DOHH2 (cell line): ENCODE results near the gene ENDOU.

Experiments used
- H3F3A ChIP-seq: fragments of 200-600 bp; sonication (generic), shearing (Covaris generic); 2 replicates; pipeline ENCODE4 v1.6.0; 2016; ENCODE audit warnings: antibody characterized with exemption, mild to moderate bottlenecking; ENCODE audit not compliant: control insufficient read depth, insufficient read depth
- H3K27ac ChIP-seq: fragments of 200-600 bp; sonication (generic); 2 replicates; pipeline ENCODE4 v1.5.1; 2014; ENCODE audit warnings: low read depth, mild to moderate bottlenecking, low read length, moderate library complexity
- H3K27me3 ChIP-seq: fragments of 200-600 bp; sonication (generic); 2 replicates; pipeline ENCODE4 v1.6.1; 2014; ENCODE audit warnings: mild to moderate bottlenecking, low read length, mixed read lengths; ENCODE audit not compliant: control insufficient read depth
- H3K36me3 ChIP-seq: fragments of 200-600 bp; sonication (generic); 2 replicates; pipeline ENCODE4 v1.6.1; 2014; ENCODE audit warnings: mild to moderate bottlenecking, low read length, moderate library complexity, mixed read lengths; ENCODE audit not compliant: control insufficient read depth
- H3K4me1 ChIP-seq: fragments of 200-600 bp; sonication (generic); 2 replicates; pipeline ENCODE4 v1.6.1; 2014; ENCODE audit warnings: mild to moderate bottlenecking, low read length, mixed read lengths; ENCODE audit not compliant: control insufficient read depth
- H3K4me2 ChIP-seq: fragments of 200-600 bp; sonication (generic); 2 replicates; pipeline ENCODE4 v1.6.0; 2014; ENCODE audit warnings: mild to moderate bottlenecking, low read length, moderate library complexity
- H3K4me3 ChIP-seq: fragments of 200-600 bp; sonication (generic); 2 replicates; pipeline ENCODE4 v1.5.1; 2014; ENCODE audit warnings: mild to moderate bottlenecking, low read length, mixed read lengths
- H3K79me2 ChIP-seq: fragments of 200-600 bp; sonication (generic); 2 replicates; pipeline ENCODE4 v1.6.1; 2014; ENCODE audit warnings: mild to moderate bottlenecking, low read length, mixed read lengths; ENCODE audit not compliant: control insufficient read depth
- H3K9me2 ChIP-seq: fragments of 200-600 bp; sonication (generic); replicated peaks from 2 replicates; pipeline ENCODE4 v1.6.1; 2014; ENCODE audit warnings: mild to moderate bottlenecking, low read length, mixed read lengths; ENCODE audit not compliant: control insufficient read depth
- H3K9me3 ChIP-seq: fragments of 200-600 bp; sonication (generic); 2 replicates; pipeline ENCODE4 v1.6.1; 2014; ENCODE audit warnings: antibody characterized with exemption, low read length, mixed read lengths; ENCODE audit not compliant: control insufficient read depth, insufficient read depth
- H4K20me1 ChIP-seq: fragments of 200-600 bp; sonication (generic); 2 replicates; pipeline ENCODE4 v1.6.0; 2014; ENCODE audit warnings: low read depth, mild to moderate bottlenecking, antibody characterized with exemption, low read length, moderate library complexity; ENCODE audit not compliant: control insufficient read depth, insufficient read depth
- EZH2phosphoT487 ChIP-seq: fragments of 200-600 bp; sonication (generic); IDR thresholded peaks from 2 replicates; pipeline ENCODE4 v1.6.1; 2017; ENCODE audit warnings: borderline replicate concordance, mild to moderate bottlenecking, antibody characterized with exemption, low read length, moderate library complexity, mixed read lengths
- TF ChIP-seq, protein P1 (sequence below): fragments of 200-600 bp; sonication (generic); IDR thresholded peaks from one replicate; pipeline ENCODE4 v1.5.1; 2014; ENCODE audit warnings: antibody characterized with exemption, mild to moderate bottlenecking, low read depth, low read length; ENCODE audit not compliant: poor library complexity, severe bottlenecking

ENDOU gene

GRCh38 chr12:47712171-47712570 is 13.1 kb downstream of the ENDOU start:
- Histone ChIP-seq H3F3A (peaks cover 17% of the 10 kb centered on the region; the same call in 1 of the 2 replicates), H4K20me1 (no peaks in the 10 kb centered on the region), H3K27me3 (no peaks in the 10 kb centered on the region), H3K4me3 (no peak overlapping the region), H3K79me2 (peaks cover 30% of the 10 kb centered on the region), H3K9me2 (no peaks in the 10 kb centered on the region), H3K4me2 (no peak overlapping the region), H3K4me1 (peaks cover 52% of the 10 kb centered on the region), H3K27ac (no peak overlapping the region), H3K36me3 (peaks cover 4% of the 10 kb centered on the region; the same call in 1 of the 2 replicates), H3K9me3 (no peaks in the 10 kb centered on the region)
- TF ChIP-seq EZH2phosphoT487: no peak
- TF ChIP-seq, protein P1, sequence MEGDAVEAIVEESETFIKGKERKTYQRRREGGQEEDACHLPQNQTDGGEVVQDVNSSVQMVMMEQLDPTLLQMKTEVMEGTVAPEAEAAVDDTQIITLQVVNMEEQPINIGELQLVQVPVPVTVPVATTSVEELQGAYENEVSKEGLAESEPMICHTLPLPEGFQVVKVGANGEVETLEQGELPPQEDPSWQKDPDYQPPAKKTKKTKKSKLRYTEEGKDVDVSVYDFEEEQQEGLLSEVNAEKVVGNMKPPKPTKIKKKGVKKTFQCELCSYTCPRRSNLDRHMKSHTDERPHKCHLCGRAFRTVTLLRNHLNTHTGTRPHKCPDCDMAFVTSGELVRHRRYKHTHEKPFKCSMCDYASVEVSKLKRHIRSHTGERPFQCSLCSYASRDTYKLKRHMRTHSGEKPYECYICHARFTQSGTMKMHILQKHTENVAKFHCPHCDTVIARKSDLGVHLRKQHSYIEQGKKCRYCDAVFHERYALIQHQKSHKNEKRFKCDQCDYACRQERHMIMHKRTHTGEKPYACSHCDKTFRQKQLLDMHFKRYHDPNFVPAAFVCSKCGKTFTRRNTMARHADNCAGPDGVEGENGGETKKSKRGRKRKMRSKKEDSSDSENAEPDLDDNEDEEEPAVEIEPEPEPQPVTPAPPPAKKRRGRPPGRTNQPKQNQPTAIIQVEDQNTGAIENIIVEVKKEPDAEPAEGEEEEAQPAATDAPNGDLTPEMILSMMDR: no peak

DNA sequence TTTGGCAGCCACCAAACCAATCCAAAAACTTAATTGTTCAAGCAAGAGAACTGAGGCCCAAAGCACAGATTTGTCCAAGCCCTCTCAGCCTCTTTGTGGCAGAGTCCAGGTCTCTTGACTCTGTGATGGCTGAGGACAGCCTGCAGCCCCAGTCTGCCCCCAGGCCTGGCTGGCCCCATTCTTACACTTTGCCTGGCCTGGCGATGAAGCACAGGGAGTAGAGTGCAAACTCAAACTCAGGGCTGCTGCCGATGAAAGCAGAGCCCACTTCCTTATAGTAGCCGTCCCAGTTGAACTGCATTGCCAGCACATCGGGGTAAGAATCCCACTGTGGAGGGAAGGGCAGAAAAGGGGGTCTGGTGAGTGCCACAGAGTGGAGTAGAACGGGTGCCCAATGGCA is 13.8 kb downstream of the ENDOU start:
- no peak for TF ChIP-seq EZH2phosphoT487
- TF ChIP-seq, protein P1: no peak
- Histone ChIP-seq H3K27ac (no peak overlapping the region), H3K79me2 (peaks cover 37% of the 10 kb centered on the region), H3K27me3 (no peaks in the 10 kb centered on the region), H4K20me1 (no peaks in the 10 kb centered on the region), H3K36me3 (peaks cover 4% of the 10 kb centered on the region; the same call in 1 of the 2 replicates), H3K9me3 (no peaks in the 10 kb centered on the region), H3K4me3 (no peak overlapping the region), H3K4me1 (peaks cover 47% of the 10 kb centered on the region), H3F3A (peaks cover 22% of the 10 kb centered on the region), H3K9me2 (no peaks in the 10 kb centered on the region), H3K4me2 (no peak overlapping the region)

DNA sequence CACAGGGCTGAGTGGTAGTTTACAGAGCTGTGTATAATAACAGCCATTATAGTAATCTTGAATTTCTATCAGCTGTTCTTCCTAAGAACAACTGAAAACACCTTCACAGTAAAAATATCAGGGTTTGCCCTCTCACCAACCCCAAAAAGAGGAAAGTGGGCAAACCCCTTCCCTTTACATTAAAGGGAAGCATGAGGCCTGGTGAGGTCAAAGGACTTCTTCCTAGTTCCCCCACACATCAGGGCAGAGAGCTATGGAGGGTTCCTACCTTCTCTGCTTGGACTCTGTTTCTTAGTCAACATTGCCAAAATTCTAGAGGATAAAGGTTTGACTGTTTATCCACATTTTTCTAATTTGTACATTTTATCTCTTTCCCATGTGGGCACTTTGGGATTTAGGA is 15.0 kb downstream of the ENDOU start:
- no peaks in the 10 kb centered on the region for H3K9me2 ChIP-seq
- H3K27me3 ChIP-seq: no peaks in the 10 kb centered on the region
- H3K9me3 ChIP-seq: no peaks in the 10 kb centered on the region
- H3K79me2 ChIP-seq: peaks cover 49% of the 10 kb centered on the region
- H3F3A ChIP-seq: peaks cover 25% of the 10 kb centered on the region
- H3K27ac ChIP-seq: peak overlapping the region; percentile 85
- peak overlapping the region; percentile 85 for H3K4me2 ChIP-seq
- no peak for TF ChIP-seq EZH2phosphoT487
- TF ChIP-seq, protein P1: no peak
- H3K4me1 ChIP-seq: peaks cover 42% of the 10 kb centered on the region
- peak overlapping the region; percentile 78 for H3K4me3 ChIP-seq
- H4K20me1 ChIP-seq: no peaks in the 10 kb centered on the region
- peaks cover 4% of the 10 kb centered on the region; the same call in 1 of the 2 replicates for H3K36me3 ChIP-seq

- peak overlapping the region; percentile 78 for H3K4me3 ChIP-seq
These were observed 15.6 kb downstream of the ENDOU start for GRCh38 chr12:47709671-47710070.

More at GRCh38 chr12:47709671-47710070, 15.6 kb downstream of the ENDOU start:
- Histone ChIP-seq H3K27me3 (no peaks in the 10 kb centered on the region), H3K27ac (peak overlapping the region; percentile 85), H3K79me2 (peaks cover 55% of the 10 kb centered on the region), H3K4me2 (peak overlapping the region; percentile 85), H3K4me1 (peaks cover 43% of the 10 kb centered on the region), H3K36me3 (peaks cover 4% of the 10 kb centered on the region; the same call in 1 of the 2 replicates), H3K9me2 (no peaks in the 10 kb centered on the region), H4K20me1 (no peaks in the 10 kb centered on the region), H3K9me3 (no peaks in the 10 kb centered on the region), H3F3A (peaks cover 25% of the 10 kb centered on the region)
- TF ChIP-seq, protein P1: no peak
- TF ChIP-seq EZH2phosphoT487: no peak
